SJSA1 (cell line): Measurements from ENCODE around the gene POLN. TPM values are rescaled to one million over a fixed set of nuclear protein-coding genes. Genes with fewer than 3 reads are reported as not detected.
"Not testable (repeated sequence)": the region's sequence is repeated elsewhere in the genome, so short reads cannot be mapped to it uniquely, and the experiment has no call there.

ENCODE experiments used
- DNase-seq, 2 experiments: peaks; one replicate each; pipeline ENCODE4 v3.0.0-alpha.2; 2015 to 2020; ENCODE audit warnings: low spot score in 2 of 2, low read depth in 1 of 2
- H3K27ac ChIP-seq: fragments of 250-450 bp; sonication (Bioruptor Pico); 2 replicates; pipeline ENCODE4 v1.5.1; 2020; ENCODE audit warnings: mild to moderate bottlenecking, moderate library complexity
- H3K27me3 ChIP-seq: fragments of 250-450 bp; sonication (Bioruptor Pico); replicated peaks from 2 replicates; pipeline ENCODE4 v1.5.1; 2020; ENCODE audit warnings: mild to moderate bottlenecking, moderate library complexity
- H3K36me3 ChIP-seq: fragments of 250-450 bp; sonication (Bioruptor Pico); 2 replicates; pipeline ENCODE4 v1.5.1; 2020; ENCODE audit warnings: mild to moderate bottlenecking
- H3K4me1 ChIP-seq: fragments of 250-450 bp; sonication (Bioruptor Pico); replicated peaks from 2 replicates; pipeline ENCODE4 v1.6.1; 2021; ENCODE audit warnings: mild to moderate bottlenecking
- H3K4me3 ChIP-seq: fragments of 250-450 bp; sonication (Bioruptor Pico); 2 replicates; pipeline ENCODE4 v1.5.1; 2020; ENCODE audit warnings: mild to moderate bottlenecking
- H3K9me3 ChIP-seq: fragments of 250-450 bp; sonication (Bioruptor Pico); replicated peaks from 2 replicates; pipeline ENCODE4 v1.5.1; 2020; ENCODE audit warnings: mild to moderate bottlenecking
- total RNA-seq: library from RNA; depleted of rRNA; stranded (reverse); fragments of >200 nt; shearing (Covaris generic); gene quantifications from 2 replicates; pipeline ENCODE4 v1.2.3, GENCODE V29; 2014

The POLN gene
- total RNA-seq, 1 experiment from 2014 or later: 0.61 TPM

DNA sequence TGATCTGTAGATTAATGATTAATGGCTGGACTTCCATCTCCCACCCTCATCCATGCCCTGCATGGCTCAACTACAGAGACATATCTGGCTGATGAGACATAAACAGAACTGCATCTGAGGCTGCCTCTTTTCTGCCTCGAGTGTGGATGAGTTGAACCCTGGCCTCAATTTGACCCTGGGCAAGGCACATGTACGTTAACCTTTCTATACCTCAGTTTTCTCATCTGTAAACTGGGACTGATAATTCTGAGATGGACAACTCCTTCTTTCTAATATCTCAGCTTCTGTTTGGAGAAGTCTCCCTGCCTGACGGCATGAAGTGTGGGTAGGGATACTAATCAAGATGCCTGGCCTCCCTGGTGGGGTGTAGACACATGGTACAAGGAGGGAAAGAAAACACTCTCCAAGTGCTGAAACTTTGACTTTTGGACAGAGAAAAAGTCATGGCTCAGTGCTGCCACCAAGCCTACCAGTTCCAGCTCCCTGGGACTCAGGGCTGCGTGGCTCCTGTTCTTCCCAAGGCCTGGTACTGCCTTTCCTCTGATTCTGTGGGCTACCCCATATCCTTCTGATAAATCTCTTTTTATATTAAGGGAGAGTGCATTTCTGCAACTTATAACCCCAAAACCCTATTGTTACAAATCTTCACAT is 64.4 kb downstream of the POLN start:
- DNase-seq: no peak
- Histone ChIP-seq H3K4me3 (no peak overlapping the region), H3K4me1 (no peaks in the 10 kb centered on the region), H3K9me3 (no peaks in the 10 kb centered on the region), H3K27ac (no peak overlapping the region), H3K27me3 (no peaks in the 10 kb centered on the region), H3K36me3 (no peaks in the 10 kb centered on the region)

DNA sequence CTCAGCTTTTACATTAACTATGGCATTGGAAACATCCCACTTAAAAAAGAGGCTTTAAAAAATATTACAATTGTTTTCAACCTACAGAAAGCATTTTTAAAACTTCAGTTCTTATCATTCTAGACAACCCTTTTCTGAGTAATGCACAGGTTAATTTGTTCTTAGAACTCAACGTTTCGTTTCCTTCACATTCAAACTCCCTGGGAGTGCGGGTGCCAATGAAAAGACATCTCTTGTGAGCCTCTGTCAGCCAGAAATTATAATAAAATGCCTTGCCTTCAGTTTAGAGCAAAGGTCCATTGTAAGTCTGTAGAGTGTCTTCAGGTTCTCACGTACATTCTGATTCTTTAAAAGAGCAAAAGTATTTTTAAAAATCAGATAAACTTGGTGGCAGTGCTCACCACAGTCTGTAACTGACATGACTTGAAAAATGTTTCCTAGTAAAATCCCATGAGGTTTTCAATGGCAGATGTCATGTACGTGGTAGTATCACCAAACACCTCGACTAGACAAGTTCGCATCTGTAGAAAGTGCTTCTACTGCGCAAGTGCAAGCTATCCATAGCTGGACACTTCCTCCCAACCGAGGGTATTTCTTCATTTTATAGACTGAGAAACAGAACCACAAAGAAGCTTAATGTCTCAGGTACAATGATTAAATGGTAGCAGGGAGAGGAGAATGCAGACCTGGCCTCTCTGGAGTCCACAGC is 65.8 kb downstream of the POLN start:
- Histone ChIP-seq H3K27ac (no peak overlapping the region), H3K27me3 (no peaks in the 10 kb centered on the region), H3K36me3 (no peaks in the 10 kb centered on the region), H3K4me1 (no peaks in the 10 kb centered on the region), H3K9me3 (no peaks in the 10 kb centered on the region), H3K4me3 (no peak overlapping the region)
- DNase-seq: no peak

DNA sequence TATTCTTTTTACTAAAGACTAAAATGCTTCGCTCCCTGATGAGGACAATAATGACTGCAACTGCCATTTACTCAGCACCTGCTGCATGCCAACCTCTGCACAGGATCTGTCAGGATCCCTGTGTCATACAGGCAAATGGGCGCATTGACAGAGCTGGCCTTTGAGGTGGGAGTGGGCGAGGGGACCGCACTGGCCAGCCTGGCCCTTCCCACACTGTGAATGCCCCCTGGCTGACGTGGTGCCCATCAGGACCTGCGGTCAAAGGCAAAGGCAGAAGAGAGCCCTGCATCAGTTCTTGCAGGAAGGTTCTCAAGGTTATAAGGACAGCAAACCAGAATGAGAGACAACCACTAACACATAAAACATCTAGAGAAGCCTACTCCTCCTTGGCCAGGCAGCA is 67.9 kb downstream of the POLN start:
- Histone ChIP-seq H3K4me3 (no peak overlapping the region), H3K36me3 (no peaks in the 10 kb centered on the region), H3K27ac (no peak overlapping the region), H3K9me3 (no peaks in the 10 kb centered on the region), H3K4me1 (no peaks in the 10 kb centered on the region), H3K27me3 (no peaks in the 10 kb centered on the region)
- no peak for DNase-seq

DNA sequence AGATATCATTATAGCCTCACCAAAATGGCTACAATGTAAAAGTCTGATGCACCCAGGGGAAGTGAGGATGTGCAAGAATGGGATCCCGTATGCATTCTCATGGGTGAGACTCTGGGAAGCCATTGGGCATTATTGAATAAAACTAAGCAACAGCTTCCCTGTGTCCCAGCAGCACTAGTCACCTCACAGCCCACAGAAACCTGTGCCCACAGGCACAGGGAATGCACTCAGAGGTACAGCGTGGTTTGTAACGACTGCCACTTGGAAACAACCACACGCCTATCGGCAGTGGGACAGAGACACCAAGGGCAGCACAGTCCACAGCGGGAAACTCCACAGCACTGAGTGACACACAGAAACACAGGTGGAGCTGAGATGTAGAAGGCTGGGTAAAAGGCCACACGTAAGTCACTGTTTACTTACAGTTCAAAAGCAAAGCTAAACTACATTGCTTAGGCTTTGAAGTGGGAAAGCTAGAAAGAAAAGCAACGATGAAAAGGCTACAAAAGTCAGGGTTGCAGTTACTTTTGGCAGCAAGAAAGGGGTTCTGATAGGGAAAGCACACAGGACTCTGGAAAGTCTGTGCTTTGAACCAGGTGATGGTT is 69.2 kb downstream of the POLN start:
- Histone ChIP-seq H3K27me3 (no peaks in the 10 kb centered on the region), H3K4me1 (no peaks in the 10 kb centered on the region), H3K9me3 (no peaks in the 10 kb centered on the region), H3K27ac (no peak overlapping the region), H3K4me3 (no peak overlapping the region), H3K36me3 (no peaks in the 10 kb centered on the region)
- DNase-seq: no peak

DNA sequence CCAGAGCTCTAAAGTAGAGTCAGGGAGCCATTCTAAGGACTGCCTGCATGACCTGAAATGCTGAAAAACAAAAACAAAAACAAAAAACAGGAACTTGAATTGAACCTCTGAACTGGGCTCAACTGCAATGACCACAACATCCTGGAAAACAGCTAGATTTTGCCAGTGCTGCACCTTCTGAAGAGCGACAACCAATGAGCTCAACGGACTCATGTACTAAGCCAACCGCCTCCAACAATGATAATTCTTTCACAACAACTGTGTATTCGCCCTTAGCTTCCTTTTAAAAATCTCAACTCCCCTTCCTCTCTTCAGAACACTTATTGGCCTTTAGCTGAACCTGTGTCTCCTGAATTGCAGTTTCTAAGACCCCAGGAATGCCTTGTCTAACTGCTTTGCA is 69.8 kb downstream of the POLN start:
- Histone ChIP-seq H3K27me3 (no peaks in the 10 kb centered on the region), H3K4me1 (no peaks in the 10 kb centered on the region), H3K9me3 (no peaks in the 10 kb centered on the region), H3K4me3 (no peak overlapping the region), H3K36me3 (no peaks in the 10 kb centered on the region), H3K27ac (no peak overlapping the region)
- no peak for DNase-seq

DNA sequence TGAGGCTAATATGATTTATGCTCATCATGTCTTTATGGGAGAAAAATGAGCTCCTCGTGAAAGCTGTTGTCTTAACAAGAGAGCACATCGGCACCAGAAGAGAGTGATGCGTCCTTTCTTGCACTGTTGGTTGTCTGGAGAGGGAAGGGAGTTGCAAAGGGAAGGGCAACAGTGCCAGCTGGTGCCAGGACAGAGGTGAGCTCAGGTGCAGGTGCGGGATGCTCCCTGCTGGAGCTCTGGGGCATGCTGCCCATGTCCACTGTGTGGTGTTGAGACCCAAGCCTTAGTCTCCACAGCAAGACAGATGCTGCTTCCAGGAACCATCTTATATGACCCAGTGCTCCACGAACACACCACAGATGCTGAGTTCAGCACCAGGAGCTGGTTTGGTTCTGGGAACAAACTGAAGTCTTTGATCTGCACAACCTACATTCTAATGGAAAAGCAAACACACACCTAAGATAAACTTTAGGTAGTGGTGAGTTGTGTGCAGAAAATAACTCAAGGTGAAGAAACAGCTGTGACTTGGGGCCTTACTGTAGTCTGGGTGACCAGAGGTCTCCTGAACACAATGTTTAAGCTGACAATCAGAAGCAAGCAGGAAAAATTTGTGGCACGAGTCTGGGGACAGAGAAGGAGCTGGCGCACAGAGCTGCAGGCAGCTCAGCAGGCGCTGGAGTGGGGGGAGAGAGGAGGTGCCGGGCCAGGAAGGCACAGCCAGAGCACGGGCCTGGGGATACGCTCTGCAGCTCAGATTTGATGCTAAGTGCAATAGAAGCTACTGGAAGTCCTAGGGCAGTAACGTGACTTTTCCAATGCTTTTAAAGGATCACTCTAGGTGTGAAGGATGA is 73.2 kb downstream of the POLN start:
- H3K27me3 ChIP-seq: no peaks in the 10 kb centered on the region
- DNase-seq: no peak
- H3K4me1 ChIP-seq: no peaks in the 10 kb centered on the region
- H3K4me3 ChIP-seq: no peak overlapping the region
- H3K9me3 ChIP-seq: no peaks in the 10 kb centered on the region
- no peaks in the 10 kb centered on the region for H3K36me3 ChIP-seq
- no peak overlapping the region for H3K27ac ChIP-seq

DNA sequence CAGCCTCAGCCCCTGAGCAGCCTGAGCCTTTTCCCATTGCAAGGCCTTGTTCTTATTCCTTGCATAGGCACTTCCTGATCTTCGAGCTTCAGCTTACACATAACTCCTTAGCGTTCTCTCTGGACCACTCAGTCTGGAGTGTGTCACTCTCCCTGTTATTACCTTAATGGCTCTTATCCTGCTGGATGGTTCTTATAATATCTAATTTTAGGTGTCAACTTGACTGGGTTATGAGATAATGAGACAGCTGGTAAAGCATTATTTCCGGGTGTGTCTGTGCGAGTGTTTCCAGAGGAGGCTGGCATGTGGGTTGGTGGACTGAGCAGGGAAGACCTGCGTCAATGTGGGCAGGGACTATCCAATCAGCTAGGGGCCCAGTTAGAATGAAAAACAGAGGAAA is 75.7 kb downstream of the POLN start:
- no peaks in the 10 kb centered on the region for H3K9me3 ChIP-seq
- H3K36me3 ChIP-seq: no peaks in the 10 kb centered on the region
- H3K27ac ChIP-seq: no peak overlapping the region
- H3K4me3 ChIP-seq: no peak overlapping the region
- H3K4me1 ChIP-seq: no peaks in the 10 kb centered on the region
- no peak for DNase-seq
- H3K27me3 ChIP-seq: no peaks in the 10 kb centered on the region

DNA sequence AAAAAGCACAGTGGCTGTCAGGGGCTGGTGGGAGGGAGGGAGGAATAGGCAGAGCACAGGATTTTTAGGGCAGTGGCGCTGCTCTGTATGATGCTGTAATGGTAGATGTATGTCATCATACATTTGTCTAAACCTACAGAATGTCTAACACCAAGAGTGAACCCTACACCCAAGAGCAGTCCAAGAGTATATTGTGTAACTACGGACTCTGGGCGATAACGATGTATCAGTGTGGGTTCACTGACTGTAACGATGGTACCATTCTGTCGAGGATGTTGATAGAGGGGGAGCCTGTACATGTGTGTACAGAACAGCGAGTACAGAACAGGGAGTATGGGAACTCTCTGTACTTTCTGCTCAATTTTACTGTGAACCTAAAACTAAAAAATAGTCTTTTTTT is 76.5 kb downstream of the POLN start:
- no peaks in the 10 kb centered on the region for H3K36me3 ChIP-seq
- no peak for DNase-seq

DNA sequence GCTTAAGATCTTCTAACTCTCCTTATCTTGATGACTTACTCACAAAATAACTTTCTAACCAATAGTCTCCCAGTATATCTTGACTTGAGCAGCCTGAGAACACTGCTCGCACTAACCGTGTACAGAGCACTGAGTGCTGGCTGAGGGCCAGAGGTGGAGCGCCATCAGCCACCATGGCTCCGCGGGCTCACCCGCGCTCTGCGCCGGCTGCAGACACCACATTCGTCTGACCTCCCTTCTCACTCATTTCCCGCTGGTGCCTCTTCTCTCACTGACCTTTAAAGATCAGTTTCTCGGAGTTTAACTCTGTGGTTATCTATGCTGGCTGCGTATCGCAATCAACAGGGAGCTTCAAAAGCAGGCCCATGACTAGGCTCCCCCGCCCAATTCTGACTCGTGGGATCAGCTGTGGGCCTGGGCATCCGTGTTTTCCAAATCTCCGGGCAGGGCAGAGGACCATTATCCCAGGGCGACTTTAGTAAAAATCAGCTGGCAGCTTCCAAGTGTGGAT is 78.6 kb downstream of the POLN start:
- H3K36me3 ChIP-seq: no peaks in the 10 kb centered on the region
- H3K9me3 ChIP-seq: no peaks in the 10 kb centered on the region
- H3K4me3 ChIP-seq: no peak overlapping the region
- no peak overlapping the region for H3K27ac ChIP-seq
- H3K27me3 ChIP-seq: no peaks in the 10 kb centered on the region
- H3K4me1 ChIP-seq: no peaks in the 10 kb centered on the region
- no peak for DNase-seq

More for the DNA sequence above, 76.5 kb downstream of the POLN start:
- no peak overlapping the region for H3K4me3 ChIP-seq
- H3K9me3 ChIP-seq: no peaks in the 10 kb centered on the region
- no peaks in the 10 kb centered on the region for H3K27me3 ChIP-seq
- no peak overlapping the region for H3K27ac ChIP-seq
- H3K4me1 ChIP-seq: no peaks in the 10 kb centered on the region

DNA sequence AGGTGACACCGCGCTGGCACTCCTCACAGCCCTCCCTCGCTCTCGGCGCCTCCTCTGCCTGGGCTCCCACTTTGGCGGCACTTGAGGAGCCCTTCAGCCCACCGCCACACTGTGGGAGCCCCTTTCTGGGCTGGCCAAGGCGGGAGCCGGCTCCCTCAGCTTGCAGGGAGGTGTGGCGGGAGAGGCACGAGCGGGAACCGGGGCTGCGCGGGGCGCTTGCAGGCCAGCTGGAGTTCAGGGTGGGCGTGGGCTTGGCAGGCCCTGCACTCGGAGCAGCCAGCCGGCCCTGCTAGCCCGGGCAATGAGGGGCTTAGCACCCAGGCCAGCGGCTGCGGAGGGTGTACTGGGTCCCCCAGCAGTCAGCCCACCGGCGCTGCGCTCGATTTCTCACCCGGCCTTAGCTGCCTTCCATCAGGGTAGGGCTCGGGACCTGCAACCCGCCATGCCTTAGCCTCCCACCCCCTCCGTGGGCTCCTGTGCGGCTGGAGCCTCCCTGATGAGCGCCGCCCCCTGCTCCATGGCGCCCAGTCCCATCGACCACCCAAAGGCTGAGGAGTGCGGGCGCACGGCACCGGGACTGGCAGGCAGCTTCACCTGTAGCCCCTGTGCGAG is 80.7 kb downstream of the POLN start:
- H3K4me3 ChIP-seq, H3K27ac ChIP-seq, H3K4me1 ChIP-seq, H3K36me3 ChIP-seq, H3K9me3 ChIP-seq, H3K27me3 ChIP-seq, DNase-seq: not testable (repeated sequence)

DNA sequence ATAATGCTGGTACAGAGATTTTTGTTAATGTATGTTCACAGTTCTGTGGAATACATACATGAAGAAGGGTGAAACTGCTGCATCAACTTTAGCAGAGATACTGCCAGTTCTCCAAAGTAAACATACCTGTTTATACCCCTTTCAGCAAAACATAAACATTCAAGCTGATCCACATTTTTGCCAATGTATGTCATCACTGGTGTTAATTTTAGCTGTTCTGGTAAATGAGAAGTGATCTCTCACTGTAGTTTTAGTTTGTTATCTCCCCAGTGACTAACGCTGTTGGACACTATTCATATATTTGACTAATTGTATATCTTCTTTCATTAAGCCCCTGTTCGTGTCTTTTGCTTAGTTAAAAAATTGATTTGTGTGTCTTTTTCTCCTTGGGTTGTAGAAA is 82.0 kb downstream of the POLN start:
- Histone ChIP-seq H3K27ac (no peak overlapping the region), H3K36me3 (no peaks in the 10 kb centered on the region)
- no peak for DNase-seq

DNA sequence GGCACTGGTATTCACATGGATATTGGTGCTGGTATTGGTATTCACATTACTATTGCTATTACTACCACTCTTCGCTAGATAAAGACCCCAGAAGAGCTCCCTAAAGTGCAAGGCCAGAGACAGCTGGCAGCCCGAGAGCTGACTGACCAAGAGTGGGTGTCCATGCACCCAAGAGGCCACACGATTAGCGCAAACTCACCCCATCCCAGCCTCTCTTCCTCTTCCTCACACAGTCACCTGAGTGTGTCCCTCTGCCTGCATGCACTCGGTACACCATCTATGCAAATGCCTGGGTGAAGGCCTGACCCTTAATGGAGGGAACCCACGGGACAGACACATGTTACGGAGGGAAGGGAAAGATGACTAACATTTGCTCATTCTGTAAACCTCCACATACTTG is 86.7 kb downstream of the POLN start:
- H3K4me1 ChIP-seq: no peaks in the 10 kb centered on the region
- no peaks in the 10 kb centered on the region for H3K9me3 ChIP-seq
- H3K4me3 ChIP-seq: no peak overlapping the region
- no peaks in the 10 kb centered on the region for H3K27me3 ChIP-seq
- no peak for DNase-seq
- H3K27ac ChIP-seq: no peak overlapping the region
- no peaks in the 10 kb centered on the region for H3K36me3 ChIP-seq

More for the DNA sequence above, 82.0 kb downstream of the POLN start:
- Histone ChIP-seq H3K4me3 (no peak overlapping the region), H3K27me3 (no peaks in the 10 kb centered on the region), H3K9me3 (no peaks in the 10 kb centered on the region), H3K4me1 (no peaks in the 10 kb centered on the region)

DNA sequence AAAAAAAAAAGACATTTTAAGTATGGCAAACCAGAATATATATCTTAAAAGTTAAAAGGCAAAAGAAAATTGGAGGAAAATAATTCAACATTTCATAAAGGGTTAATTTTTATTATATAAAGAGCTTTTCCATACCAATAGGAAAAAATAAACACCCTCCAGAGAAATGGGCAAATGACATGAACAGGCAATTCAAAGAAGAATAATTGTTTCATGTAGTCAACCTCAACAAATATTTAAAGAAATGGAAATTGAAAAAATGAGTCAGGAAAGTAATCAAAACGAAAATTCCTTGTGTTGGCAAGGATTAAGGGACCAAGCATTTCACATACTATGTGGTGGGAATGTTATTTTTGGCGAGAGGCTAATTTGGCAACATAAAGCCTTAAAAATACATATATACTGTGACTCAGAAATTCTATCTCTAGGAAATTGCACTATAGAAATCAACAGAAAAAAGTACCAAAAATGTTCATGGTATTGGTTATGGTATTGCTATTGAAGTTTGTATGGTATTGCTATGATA is 87.6 kb downstream of the POLN start:
- no peaks in the 10 kb centered on the region for H3K27me3 ChIP-seq
- no peak overlapping the region for H3K27ac ChIP-seq
- no peak overlapping the region for H3K4me3 ChIP-seq
- DNase-seq: no peak
- no peaks in the 10 kb centered on the region for H3K9me3 ChIP-seq
- no peaks in the 10 kb centered on the region for H3K36me3 ChIP-seq
- no peaks in the 10 kb centered on the region for H3K4me1 ChIP-seq
